RWPE1 (cell line): ENCODE results near the gene GSTA2.
"Not testable (repeated sequence)": the region's sequence is repeated elsewhere in the genome, so short reads cannot be mapped to it uniquely, and the experiment has no call there.

Experiments
- CTCF ChIA-PET: fragments of 350-600 bp; sonication (Branson Sonifier 250); formaldehyde crosslinking; extraction: SDS; loops from one replicate; lab custom pipeline; 2021; lab: Yijun Ruan, JAX
- POLR2A ChIA-PET: fragments of 400-600 bp; formaldehyde crosslinking; extraction: SDS; loops from one replicate; lab custom pipeline; 2020; ENCODE audit warnings: antibody characterized with exemption; ENCODE audit not compliant: low non-redundant PET; lab: Yijun Ruan, JAX
- DNase-seq: peaks from one replicate; pipeline ENCODE4 v3.0.0; 2012; ENCODE audit warnings: low spot score
- H3K27ac ChIP-seq: fragments of 450-650 bp; 2 replicates; pipeline ENCODE4 v1.5.1; 2017
- CTCF ChIP-seq: fragments of 450-650 bp; conservative IDR thresholded peaks from 2 replicates; pipeline ENCODE4 v1.5.1; 2017; ENCODE audit warnings: low read depth, mild to moderate bottlenecking

GSTA2 gene

GRCh38 chr6:52724042-52724405, 39.3 kb downstream of the GSTA2 start:
- CTCF ChIA-PET, result interaction anchor here (0.6 to 0.7 kb wide), 2 partner anchors 91 to 319 kb away, joined by 3 to 6 read pairs; no protein-coding TSS in a partner anchor
- TF ChIP-seq CTCF, result no peak
- POLR2A ChIA-PET, result no interaction called here
- H3K27ac ChIP-seq, result no peak overlapping the region
- DNase-seq, result no peak

GRCh38 chr6:52720321-52720720, 43.0 kb downstream of the GSTA2 start:
- no peak for DNase-seq
- H3K27ac ChIP-seq, result no peak overlapping the region
- TF ChIP-seq CTCF, result no peak
- ChIA-PET CTCF (interaction anchor here (0.7 kb wide), 1 partner anchor 371 kb away, joined by 3 read pairs; no protein-coding TSS in a partner anchor), POLR2A (no interaction called here)

GRCh38 chr6:52718550-52718949, 44.7 kb downstream of the GSTA2 start:
- ChIA-PET POLR2A (no interaction called here), CTCF (interaction anchor here (0.5 to 0.9 kb wide), 4 partner anchors 33 to 1659 kb away, joined by 3 to 4 read pairs (median 4); no protein-coding TSS in a partner anchor)
- TF ChIP-seq CTCF, result no peak
- no peak for DNase-seq
- no peak overlapping the region for H3K27ac ChIP-seq

GRCh38 chr6:52714761-52715160, 48.5 kb downstream of the GSTA2 start:
- DNase-seq, H3K27ac ChIP-seq, POLR2A ChIA-PET, CTCF ChIA-PET: not testable (repeated sequence)

GRCh38 chr6:52712136-52712535, 51.1 kb downstream of the GSTA2 start:
- DNase-seq, result no peak
- CTCF ChIA-PET, result no interaction called here
- no peak for TF ChIP-seq CTCF
- no peak overlapping the region for H3K27ac ChIP-seq
- POLR2A ChIA-PET, result no interaction called here

GRCh38 chr6:52707963-52708680, 55.2 kb downstream of the GSTA2 start:
- ChIA-PET CTCF (interaction anchor here (0.7 kb wide), 1 partner anchor 56 kb away, joined by 4 read pairs; no protein-coding TSS in a partner anchor), POLR2A (no interaction called here)
- no peak for TF ChIP-seq CTCF
- DNase-seq, result no peak
- H3K27ac ChIP-seq, result no peak overlapping the region

GRCh38 chr6:52706001-52706400, 57.3 kb downstream of the GSTA2 start:
- no peak for TF ChIP-seq CTCF
- no peak for DNase-seq
- no peak overlapping the region for H3K27ac ChIP-seq
- ChIA-PET CTCF (interaction anchor here (0.7 kb wide), 1 partner anchor 850 kb away, joined by 3 read pairs; no protein-coding TSS in a partner anchor), POLR2A (no interaction called here)

GRCh38 chr6:52704781-52705502, 58.3 kb downstream of the GSTA2 start:
- H3K27ac ChIP-seq, POLR2A ChIA-PET, DNase-seq: not testable (repeated sequence)
- CTCF ChIA-PET, result interaction anchor here (0.7 kb wide), 1 partner anchor 526 kb away, joined by 4 read pairs; no protein-coding TSS in a partner anchor
